Activated gamma-delta T cell treated with Interleukin-2 at 50 U/mL for 16 hours (primary cell): ENCODE measurements around the gene GRIK2.

Experiments used
- DNase-seq: peaks from one replicate; pipeline ENCODE4 v3.0.0-alpha.2; 2020

Gene GRIK2

DNA sequence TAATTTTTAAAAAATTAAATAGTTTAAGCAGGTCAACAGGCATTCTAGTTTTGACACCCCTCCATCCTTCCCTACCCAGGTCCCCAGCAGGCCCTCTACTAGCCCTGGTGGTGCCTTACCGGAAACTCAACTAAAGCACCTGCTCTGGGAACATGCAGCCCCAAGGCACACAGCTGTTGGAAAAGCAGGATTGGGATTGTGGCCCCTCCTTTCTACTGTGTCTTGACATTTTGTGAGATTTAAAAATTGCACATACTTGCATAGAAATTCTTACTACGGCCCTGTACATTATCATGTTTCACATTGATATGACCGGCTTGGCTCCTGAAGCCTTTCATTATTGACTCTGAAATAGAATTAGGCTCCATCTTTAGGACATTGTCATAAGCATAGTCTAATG lies 423.2 kb downstream of the GRIK2 start:
- no peak for DNase-seq

GRCh38 chr6:101818051-101818450 lies 424.5 kb downstream of the GRIK2 start:
- no peak for DNase-seq

- DNase-seq: no peak
Observed at GRCh38 chr6:101824551-101825345, 431.2 kb downstream of the GRIK2 start.

DNA sequence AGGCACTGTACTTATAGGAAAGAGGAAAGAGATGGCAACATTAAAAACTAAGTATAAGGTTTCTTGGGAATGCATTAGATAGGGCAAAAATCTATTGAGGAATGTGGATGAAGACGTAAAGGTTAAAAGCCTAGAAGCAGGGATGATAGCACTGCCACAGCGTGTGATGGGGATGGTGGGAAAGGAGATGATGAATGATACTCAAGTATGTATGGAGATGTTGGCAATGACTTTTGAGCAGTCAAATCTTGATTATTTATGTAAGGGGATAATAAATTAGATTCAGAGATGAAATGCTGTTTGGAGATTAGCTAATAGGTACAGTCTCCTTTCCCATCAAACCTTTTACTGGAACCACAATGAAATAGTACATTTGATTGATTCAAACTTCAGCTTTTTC lies 432.8 kb downstream of the GRIK2 start:
- DNase-seq: no peak

- no peak for DNase-seq
Observed at GRCh38 chr6:101826678-101827077, 433.2 kb downstream of the GRIK2 start.

- DNase-seq: no peak
Observed at GRCh38 chr6:101830501-101831031, 437.1 kb downstream of the GRIK2 start.

- DNase-seq: no peak
Observed at GRCh38 chr6:101832371-101832770, 438.9 kb downstream of the GRIK2 start.

DNA sequence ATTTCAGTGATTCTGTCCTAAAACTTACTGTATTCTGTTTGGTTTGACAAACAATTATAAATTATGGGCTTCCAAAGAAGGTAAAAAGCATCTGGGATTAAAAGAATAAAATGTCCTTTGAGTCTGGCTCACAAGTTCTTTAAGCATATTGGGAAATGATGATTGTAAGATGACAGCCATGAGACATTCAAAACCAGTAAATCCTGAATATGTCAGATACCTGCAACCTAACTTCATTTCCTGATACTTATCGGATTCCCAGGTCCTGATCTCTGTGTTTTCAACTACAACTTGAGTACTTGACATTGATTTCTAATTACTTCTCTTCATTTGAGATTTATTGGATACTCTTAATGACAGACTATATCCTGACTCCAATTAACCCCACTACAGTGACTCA lies 446.6 kb downstream of the GRIK2 start:
- DNase-seq: no peak

DNA sequence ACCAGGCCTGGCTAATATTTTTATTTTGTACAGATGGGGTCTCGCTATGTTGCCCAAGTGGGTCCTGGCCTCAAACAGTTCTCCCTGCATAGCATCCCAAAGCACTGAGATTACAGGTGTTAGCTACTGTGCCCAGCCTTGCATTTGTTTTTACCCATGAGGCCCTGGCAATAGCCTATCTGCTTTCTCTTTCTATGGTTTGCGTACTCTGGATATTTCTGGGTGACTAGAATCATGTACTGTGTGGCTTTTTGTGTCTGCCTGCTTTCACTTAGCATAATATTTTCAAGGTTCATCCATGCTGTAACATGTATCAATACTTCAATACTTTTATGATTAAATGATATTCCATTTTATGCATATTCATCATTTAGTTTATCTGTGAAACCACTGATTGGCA lies 451.7 kb downstream of the GRIK2 start:
- no peak for DNase-seq

DNA sequence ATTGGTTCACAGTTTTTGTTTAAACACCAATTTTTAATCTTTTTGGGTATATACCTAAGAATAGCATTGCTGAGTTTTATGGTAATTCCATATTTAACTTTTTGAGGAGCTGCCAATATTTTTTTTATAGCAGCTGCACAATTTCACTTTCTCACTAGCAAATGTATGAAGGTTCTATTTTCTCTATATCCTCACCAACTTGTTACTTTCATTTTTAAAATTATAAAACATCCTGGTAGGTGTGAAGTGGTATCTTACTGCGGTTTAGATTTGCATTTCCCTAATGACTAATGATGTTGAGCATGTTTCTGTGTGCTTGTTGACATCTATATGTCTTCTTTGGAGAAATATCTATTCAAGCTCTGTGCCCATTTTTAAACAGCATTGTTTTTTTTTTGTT lies 452.1 kb downstream of the GRIK2 start:
- DNase-seq: no peak

DNA sequence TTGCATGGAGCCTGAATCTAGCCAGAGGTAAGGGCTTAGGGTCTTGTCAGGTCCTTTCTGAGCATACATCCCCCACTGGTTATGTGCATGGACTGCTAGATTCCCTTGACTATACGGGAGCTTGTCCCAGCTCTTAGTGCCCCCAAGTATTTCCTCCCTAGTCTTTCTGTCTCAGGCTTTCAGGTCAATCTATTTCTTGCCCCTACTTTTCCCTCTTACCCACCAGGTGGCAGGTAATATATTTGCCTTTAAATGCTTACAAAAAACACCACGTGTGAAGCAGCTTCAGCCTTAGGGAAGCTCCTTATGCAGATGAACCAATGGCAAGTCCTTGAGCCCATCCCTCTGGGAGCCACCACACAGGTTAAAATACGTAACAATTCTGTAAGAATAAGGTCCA lies 454.2 kb downstream of the GRIK2 start:
- no peak for DNase-seq

- no peak for DNase-seq
Observed at GRCh38 chr6:101851911-101852310, 458.4 kb downstream of the GRIK2 start.

- DNase-seq: no peak
Observed at GRCh38 chr6:101853231-101854085, 459.9 kb downstream of the GRIK2 start.

- no peak for DNase-seq
Observed at GRCh38 chr6:101876431-101876830, 482.9 kb downstream of the GRIK2 start.

DNA sequence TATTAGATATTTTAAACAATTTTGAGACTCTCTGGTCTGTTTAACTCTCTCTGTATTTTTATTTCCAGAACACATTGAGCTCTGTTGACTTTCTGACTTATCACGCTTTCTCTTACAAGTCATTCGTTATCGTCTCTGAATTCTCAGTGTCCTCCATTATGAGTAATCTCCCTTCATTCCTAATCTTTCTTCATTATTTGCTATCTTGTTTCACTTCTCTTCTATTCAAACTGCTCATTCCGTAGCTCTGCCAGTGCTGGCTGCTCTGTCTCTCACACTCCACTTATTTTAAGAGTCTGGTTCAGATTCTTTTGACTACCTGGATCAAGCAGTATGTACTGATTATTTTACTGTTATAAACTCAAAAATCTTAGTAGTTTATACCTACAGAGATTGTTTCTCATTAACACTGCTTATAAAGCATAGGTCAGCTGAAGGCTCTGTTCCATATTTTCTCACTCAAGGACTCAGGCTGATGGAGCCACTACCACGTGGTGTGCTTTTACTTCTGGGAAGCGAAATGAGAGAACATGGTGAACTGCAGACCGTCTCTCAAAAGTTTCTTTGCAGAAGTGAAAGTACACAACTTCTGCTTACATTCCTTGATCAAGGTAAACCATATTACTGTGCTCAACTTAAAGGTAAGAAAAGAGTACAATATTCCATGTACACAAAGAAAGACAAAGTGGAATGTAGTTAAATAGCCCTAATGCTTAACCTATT lies 485.2 kb downstream of the GRIK2 start:
- DNase-seq: no peak

DNA sequence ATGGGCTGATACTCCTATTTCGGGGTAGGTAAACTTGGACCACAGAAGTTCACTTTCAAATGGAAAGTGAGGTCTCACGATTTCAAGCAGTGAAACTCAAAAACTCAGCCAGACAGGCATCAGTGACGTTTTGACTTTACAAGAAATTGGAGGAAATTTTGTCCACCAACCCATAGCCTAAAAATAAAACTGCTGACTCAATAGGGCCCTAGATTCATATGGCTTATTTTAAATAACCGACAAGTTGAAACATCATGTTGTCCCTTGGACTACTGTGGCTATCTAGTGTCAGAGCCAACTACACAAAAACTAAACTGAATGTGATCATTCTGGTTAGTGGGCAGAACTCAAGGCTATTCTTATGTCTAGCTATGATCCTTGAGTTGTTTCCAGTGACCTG lies 486.3 kb downstream of the GRIK2 start:
- no peak for DNase-seq

- no peak for DNase-seq
Observed at GRCh38 chr6:101883505-101883904, 490.0 kb downstream of the GRIK2 start.

DNA sequence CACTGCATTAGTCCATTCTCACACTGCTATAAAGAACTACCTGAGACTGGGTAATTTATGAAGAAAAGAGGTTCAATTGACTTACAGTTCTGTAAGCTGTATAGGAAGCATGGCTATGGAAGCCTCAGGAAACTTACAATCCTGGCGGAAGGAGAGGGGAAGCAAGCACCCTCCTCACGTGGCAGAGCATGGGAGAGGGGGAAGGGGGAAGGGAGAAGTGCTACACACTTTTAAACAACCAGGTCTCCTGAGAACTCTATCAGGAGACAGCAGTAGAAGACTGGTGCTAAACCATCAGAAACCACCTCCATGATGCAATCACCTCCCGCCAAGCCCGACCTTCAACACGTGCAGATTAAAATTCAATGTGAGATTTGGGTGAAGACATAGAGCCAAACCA lies 494.0 kb downstream of the GRIK2 start:
- no peak for DNase-seq

DNA sequence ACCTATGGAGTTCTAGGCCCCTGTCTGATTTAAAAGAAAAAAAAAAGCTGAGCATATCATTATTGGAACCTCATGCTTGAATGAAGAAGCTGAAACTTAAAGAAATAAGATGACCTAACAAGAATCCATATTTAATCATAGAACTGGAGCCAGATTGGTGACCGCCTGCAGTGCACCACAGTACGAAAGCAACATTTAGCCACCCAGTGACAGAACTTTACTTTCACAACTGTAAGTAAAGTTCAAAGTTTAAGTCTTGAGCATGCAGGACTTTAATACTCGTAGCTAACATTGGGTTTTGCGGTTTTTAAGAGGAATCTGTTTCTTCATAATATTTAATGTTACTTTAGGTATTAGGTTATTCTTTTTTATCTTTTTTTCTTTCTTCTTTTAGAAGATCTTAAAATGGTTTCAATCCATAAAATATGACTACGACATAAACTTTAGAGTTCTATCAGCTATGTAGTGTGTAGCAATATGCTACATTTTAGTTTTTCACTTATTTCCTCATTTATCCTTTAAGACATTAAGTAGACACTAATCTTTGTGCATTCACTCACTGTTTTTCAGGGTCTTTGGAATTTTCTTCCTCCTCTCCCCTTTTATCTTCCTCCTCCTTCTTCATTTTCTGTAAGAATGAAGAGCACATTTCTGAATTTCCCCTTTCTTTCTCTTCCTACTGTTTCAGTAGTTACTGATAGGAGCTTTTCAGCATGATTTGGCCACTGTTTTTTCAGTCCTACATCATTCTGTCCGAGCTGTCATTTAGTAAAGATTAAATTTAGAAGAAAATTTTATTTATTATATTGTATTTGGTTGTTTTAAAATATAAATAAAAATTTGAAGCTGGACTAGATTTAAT lies 514.1 kb downstream of the GRIK2 start:
- no peak for DNase-seq

DNA sequence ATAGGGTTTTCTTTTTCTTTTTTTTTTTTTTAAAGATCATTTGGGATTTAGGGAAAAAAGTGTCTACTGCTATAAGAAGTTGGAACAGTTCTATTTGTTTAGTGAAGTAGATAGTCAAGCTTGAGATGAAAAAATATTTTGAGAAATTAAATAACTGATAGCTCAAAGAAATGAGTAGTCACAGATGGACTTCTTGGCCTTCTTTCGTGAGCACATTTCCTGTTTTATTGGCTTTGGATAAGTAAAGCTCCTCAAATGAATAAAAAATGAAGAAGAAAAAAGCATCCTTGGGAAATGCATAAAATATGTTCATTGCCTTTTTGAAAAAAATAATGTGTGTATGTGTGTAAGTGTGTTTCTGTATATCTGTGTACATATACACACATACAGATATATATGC lies 515.9 kb downstream of the GRIK2 start:
- no peak for DNase-seq

DNA sequence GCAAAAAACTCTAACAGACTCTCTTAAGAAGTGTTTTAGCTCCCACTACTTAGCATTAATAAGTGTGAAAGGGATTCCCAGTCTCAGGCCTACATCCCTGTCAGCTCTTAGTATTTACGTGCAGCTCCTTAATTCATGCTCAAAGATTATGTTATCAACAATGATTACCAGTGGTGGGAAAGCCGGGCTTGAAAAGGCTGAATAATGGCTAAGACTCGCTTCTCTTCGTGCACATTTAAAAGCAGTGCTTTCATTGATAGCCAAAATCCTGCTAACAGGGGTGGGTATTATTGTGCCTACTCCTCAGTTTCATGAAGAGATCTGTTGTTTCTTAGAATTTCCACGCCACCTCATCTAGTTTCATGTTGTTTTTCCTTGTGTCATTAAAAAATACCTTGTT lies 518.8 kb downstream of the GRIK2 start:
- DNase-seq: no peak

- DNase-seq: no peak
Observed at GRCh38 chr6:101918471-101918870, 525.0 kb downstream of the GRIK2 start.
